Mesenteric fat pad (tissue), 1 donor: ENCODE measurements around the gene ZNF428. TPM values are rescaled to one million over a fixed set of nuclear protein-coding genes. Genes with fewer than 3 reads are reported as not detected.
"Not testable (repeated sequence)": the region's sequence is repeated elsewhere in the genome, so short reads cannot be mapped to it uniquely, and the experiment has no call there.

Source experiments
- DNase-seq: peaks from one replicate; pipeline ENCODE4 v3.0.0-alpha.2; 2020; ENCODE audit warnings: low spot score
- long read RNA-seq: library from polyadenylated mRNA; unstranded; transcript quantifications from one replicate; pipeline ENCODE4 v2.0.0, GENCODE V29; 2020
- total RNA-seq: library from RNA; stranded (reverse); fragmentation: NEBNext Ultra II Directional; extraction: Animal tissue kit (Norgen Biotek cat#: 25700); gene quantifications from one replicate; pipeline ENCODE4 v1.2.1, GENCODE V29; 2021
- donor health status: DM: yes; HTN: yes; CAD: no.

The ZNF428 gene, protein sequence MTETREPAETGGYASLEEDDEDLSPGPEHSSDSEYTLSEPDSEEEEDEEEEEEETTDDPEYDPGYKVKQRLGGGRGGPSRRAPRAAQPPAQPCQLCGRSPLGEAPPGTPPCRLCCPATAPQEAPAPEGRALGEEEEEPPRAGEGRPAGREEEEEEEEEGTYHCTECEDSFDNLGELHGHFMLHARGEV
- total RNA-seq = 19.2 TPM
- long read RNA-seq, transcript ZNF428-201 (3 exons, 1,412 nt) = major isoform, 11 of 11 reads
- long read RNA-seq, partial matches to known transcripts = 0 of 11 reads
- long read RNA-seq, other reads (novel, unspliced or antisense) = 0 of 11 reads

GRCh38 chr19:43619262-43620060, at the start of gene ZNF428:
Gene ZNF428 (minus strand): TSS chr19:43619629. CDS start chr19:43614304, 5,325 bp downstream.
- DNase-seq = peak; percentile 95

GRCh38 chr19:43668406-43669109, 49.1 kb upstream of the ZNF428 start:
- DNase-seq = peak; percentile 98

DNA sequence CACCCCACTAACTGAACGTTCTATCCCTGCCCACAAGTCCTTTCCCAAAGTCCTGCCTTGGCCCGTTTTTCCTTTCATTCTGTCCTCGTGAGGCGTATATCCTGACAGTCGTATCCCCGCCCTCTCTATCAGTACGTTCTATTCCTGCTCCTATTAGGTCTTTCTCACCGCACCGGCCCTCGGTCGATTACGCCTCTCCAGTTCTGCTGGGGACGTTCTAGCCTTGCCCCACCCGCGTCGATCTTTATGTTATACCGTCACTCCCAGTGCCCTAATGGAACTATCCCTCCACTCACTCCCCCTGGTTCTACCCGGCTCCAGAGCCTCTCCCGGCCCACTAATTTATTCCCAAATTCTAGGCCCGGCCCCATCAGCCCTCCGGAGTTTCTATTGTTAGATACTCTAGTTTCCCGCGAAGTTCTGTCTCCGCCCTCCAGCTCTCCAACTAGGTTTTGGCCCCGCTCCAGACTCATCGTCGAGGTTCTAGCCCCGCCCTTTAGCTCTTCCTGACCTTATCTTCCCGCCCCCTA, 48.5 kb upstream of the ZNF428 start:
- DNase-seq = peak; percentile 98

GRCh38 chr19:43667126-43667875, 47.9 kb upstream of the ZNF428 start:
- DNase-seq = no peak

DNA sequence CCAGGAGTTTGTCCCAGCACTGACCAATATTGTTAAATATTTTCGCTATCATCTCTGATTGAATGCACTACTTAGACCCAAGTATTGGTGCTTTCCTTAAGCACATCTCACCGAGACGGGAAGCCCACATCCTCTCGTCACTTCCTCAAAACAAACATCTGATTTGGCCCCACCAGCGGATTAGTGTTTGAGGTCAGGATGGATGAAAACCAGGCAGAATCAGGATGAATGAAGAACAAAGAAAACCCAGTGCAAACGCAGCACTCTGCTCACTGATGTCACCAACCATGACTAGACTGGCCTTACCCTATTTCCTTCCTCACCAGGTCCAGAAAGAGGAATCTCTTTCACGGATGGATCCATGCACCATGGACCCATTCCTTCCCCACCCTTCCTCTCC, 44.6 kb upstream of the ZNF428 start:
- DNase-seq = no peak

GRCh38 chr19:43662487-43662886, 43.1 kb upstream of the ZNF428 start:
- no peak for DNase-seq

GRCh38 chr19:43660971-43661360, 41.5 kb upstream of the ZNF428 start:
- DNase-seq = no peak

GRCh38 chr19:43660301-43660970, 41.0 kb upstream of the ZNF428 start:
- DNase-seq = no peak

- DNase-seq = no peak
These were observed 39.1 kb upstream of the ZNF428 start for GRCh38 chr19:43658494-43658893.

GRCh38 chr19:43658001-43658400, 38.6 kb upstream of the ZNF428 start:
- no peak for DNase-seq

DNA sequence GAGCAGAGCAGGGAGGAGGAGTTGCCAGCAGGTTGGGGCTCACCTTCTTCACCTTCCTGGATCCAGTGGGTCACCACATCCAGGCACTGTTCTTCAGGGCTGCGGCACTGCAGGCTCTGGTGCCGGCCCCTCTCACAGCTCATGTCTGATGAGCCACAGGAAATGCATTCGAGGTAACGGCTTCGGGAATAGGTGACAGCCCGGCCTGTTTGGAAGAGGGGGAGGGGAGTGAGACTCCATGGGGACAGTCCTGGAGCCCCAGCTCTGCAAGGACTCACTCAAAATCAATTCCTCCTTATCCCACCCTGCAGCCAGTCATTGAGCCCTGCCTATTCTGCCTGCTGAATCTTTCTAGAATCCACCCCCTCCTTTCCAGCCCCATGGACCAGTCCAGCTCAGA, 37.0 kb upstream of the ZNF428 start:
- no peak for DNase-seq

- DNase-seq = no peak
These were observed 33.1 kb upstream of the ZNF428 start for GRCh38 chr19:43652546-43652874.

DNA sequence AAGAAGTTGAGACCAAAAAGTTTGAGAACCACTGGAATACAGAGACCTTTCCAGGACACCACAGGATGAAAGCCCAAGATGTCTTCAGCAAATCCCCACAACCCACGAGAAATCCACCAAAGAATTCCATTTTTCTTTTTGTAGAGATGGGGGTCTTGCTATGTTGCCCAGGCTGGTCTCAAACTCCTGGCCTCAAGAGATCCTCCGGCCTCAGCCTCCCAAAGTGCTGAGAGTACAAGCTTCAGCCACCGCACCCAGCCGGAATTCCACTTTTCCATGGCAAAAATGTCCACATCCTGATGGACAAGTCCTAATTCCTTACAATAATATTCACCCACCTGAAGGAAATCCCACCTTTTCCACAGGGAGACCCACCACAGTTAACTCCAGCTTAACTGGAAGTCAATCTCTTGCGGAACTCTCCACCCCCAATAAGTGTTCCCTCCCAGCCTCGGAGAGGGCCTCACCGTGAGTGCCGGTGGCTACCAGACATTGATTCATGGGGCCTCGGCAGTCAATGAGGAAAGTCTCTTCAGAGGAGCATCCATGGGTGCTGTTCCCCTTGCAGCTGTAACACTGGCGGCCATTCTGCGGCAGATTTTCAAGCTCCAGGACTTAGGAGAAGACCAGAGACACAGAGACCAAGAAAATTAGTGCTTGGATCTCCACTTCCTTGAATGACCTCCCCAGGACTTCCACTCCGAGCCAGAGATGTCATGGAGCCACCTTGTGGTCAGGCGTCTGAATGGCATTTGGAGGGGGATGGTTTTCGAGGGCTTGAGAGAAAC, 32.5 kb upstream of the ZNF428 start:
- DNase-seq = no peak

DNA sequence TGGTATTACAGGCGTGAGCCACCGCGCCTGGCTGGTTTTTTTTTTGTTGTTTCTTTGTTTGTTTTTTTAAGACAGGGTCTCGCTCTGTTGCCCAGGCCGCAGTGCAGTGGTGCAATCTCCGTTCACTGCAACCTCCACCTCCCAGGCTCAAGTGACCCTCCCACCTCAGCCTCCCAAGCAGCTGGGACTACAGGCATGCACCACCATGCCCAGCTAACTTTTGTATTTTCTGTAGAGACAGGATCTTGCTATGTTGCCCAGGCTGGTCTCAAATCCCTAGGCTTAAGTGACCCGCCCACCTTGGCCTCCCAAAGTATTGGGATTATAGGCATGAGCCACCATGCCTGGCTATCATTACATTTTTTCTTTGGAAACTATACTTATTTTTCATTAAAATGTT, 30.8 kb upstream of the ZNF428 start:
- not testable (repeated sequence) for DNase-seq

GRCh38 chr19:43649514-43649913, 30.1 kb upstream of the ZNF428 start:
- DNase-seq = no peak

- no peak for DNase-seq
These were observed 29.2 kb upstream of the ZNF428 start for GRCh38 chr19:43648633-43649032.

GRCh38 chr19:43644181-43644580, 24.8 kb upstream of the ZNF428 start:
- no peak for DNase-seq

DNA sequence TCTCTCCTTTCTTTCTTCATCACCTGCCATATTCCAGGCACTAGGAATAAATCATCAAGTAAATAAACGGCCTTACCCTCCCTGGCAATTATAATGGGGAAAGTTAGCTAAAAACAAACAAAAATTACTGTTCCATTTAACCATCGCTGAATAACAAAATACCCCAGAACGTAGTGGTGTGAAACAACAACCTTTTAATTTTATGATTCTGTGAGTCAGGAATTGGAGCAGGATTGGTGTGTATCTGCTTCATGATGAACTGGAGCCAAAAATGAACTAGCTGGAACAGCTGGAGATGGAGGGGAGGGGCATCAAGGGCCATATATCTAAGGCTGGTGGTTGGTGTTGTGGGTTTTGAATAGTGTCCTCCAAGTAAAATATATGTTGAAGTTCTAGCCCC, 23.9 kb upstream of the ZNF428 start:
- no peak for DNase-seq

- DNase-seq = no peak
These were observed 23.1 kb upstream of the ZNF428 start for GRCh38 chr19:43642531-43642930.

DNA sequence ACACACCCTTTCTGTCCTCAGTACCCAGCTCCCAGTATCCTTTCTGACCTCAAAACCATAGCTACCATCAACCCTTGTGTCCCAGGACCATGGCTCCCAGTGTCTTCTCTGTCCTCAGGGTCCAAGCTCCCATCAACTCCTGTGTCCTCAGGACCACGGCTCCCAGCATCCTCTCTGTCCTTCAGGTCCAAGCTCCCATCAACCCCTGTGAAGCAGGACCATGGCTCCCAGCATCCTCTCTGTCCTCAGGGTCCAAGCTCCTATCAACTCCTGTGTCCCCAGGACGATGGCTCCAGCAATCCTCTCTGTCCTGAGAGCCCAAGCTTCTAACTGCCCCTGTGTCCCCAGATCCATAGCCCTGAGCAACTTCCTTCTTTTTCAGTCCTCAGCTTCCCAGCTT, 21.9 kb upstream of the ZNF428 start:
- DNase-seq = no peak
